HUDEP-2 (cell line): ENCODE results near the gene CYRIA.

ENCODE experiments used
- DNase-seq, 76 experiments: peaks; one replicate each; lab custom pipeline; 2025; ENCODE audit not compliant: unreplicated experiment in 76 of 76; lab: John Stamatoyannopoulos, UW

The CYRIA gene

DNA sequence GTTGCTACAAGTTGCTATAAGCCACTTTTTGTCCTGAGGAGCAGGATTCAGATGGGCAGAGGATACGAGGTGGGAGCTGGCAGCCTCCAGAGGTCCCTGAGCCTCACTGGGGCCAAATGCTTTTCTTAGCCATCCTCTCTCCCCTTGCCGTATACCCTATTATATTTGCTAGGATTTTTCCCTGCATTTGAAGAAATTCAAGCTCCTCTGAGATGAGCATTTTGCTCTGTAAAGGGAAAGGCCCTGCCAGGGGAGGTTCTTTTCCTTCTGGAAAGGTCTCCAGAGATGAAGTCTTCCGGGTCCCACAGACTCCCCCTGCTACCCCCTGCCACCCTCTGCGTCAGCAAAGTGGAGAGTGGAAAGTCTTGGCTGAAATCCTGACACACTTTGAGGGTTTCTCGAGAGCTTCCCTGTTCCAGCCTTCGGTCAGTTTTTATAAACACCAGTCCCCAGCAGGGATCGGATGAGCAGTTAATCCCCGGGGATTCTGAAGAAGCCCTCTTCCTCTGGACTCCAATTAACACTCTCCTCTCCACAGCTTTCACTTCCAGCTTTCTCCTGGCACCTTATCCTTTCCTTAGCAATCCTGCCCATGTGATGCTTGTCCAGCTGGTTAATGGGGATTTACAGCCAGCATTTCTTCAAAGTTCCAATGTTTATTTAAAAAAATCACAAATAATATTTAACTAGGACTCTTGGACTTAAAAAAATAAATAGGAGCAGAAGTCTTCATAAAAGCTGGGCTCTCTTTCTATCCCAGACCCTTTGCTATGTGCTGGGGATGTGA lies 13.1 kb downstream of the CYRIA start:
- DNase-seq, result no peak

DNA sequence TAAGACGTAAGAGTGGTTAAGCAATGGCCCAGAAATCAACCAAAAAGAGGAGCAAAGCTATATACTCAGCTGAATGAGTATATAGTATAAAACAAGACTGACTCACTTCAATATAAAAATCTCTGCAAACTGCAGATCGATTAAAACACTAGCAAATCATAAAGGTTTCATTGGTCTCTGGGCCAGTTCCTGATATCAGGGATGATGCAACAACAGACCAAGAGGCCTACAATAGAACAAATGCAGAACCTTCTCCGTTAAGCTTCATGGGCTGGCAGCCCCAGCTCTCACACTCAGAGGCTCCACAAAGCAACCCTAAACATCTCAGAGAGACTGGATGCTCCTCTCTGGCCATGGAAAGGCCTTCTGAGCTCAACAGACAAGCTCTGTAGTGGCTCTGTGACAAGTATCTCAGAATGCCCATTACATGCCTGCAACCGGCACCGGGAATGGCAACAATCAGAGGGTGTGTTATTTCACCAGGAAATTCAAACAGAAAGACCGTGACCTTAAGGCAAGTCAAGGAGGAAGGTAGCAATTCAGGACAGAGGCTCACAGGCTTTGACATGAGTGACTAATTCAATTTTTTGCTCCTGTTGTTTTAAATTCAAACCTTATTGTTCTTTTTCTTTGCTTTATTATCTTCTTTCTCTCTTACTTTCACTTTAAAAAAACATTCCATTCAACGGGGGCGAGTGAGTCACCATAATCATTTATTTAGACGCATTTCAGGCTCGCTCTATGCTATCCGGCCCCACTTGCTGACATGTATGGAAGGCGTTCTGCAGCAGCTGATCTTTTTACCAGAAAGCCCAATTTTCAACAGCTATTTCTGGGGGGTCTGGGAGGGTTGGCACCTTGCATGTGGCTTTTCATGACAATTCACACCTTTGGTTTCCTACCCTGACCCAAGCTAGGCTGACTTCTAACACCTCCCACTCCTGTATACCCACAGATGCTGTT lies 15.1 kb downstream of the CYRIA start:
- DNase-seq, result no peak

DNA sequence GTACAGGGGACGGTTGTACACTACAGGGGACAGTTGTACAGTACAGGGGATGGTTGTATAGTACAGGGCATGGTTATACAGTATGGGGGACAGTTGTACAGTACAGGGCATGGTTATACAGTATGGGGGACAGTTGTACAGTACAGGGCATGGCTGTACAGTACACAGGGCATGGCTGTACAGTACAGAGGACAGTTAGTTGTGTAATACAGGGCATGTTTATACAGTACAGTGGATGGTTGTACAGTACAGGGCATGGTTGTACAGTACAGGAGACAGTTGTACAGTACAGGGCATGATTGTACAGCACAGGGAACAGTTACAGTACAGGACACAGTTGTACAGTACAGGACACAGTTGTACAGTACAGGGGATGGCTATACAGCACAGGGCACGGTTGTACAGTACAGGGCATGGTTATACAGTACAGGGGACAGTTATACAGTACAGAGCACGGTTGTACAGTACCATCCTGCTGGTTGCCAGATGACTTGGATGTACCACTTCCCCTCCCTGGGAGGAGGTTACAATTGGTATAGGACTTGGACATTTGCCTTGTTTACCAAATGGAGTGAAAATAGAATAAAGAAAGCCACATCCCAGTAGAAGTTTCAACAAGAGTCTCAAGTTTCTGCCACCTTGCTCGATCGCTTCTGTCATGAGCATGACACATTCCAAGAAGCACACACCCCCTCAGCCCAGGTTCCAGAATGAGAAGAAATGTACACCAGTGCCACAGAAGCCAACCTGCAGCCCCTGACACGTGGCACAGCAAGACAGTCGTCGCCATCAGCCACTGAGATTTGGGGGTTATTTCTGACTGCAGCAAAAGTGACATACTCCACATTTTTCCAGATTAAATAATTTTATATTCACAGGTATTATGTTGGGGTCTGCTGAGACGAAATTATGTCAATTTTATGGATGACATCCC lies 16.0 kb downstream of the CYRIA start:
- DNase-seq, result no peak

DNA sequence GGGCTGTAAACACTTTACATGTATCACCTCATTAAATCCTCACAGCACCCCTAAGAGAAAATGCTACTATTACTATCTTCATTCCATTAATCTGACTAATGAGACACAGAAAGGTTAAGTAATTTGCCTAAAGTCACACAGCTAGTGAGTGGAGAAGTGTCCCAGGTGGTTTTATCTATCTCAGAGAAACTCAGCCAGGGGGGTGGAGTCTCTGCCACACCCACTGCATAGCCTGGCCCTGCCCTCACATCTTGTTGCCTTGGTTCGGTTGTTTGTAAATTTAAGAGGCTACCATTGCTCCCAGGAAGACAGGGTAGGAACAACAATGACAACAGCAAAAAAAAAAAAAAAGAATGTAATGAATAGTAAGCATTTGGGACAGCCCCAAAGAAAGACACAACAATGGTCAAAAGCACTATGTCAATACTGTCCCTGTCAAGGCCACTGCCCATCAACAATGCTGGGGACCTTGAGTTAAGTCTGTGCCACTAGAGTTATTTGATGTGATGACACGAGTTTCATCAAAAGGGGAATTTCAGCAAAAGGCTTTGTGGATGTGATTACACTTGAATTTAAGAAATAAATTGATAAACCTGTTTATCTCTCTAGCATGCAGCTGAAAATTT lies 17.5 kb downstream of the CYRIA start:
- peak in 41 of 76 experiments; percentile 7 to 63 (median 26) for DNase-seq

DNA sequence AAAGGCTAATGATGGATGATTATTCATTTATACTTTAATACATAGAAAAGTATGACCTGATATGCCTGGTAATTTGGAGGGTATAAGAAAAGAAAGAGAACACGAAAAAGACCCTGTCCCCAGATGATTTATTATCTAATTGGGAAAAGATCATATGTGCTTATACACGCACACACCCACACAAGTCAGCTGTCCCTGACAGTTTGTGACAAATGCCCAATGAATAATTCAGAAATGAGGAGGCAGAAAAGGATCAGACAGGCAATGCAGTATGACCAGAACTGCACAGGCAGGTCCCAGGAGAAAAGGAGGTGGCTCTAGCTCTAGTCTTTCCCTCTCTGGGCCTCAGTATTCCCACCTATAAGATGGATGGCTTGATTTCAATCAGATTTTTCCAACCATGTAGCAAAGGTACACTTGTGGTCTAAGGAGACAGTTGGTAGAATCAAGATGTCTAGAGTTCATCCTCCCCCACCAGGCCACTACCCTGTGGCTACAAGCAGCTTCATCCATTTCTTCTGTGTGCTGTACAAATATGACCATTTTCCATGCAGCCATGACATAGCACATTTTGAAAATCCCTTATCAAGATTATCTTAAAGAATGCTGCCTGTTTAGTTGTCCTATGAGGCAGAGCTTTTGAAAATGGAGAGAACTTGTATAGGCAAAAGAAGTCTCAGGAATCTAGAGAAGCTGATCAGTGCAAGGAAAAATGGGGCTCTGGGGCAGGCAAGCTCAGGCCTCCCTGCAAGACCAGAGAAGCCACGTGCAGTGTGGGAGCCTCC lies 19.7 kb downstream of the CYRIA start:
- DNase-seq, result peak in 12 of 76 experiments; percentile 5 to 43 (median 25)

DNA sequence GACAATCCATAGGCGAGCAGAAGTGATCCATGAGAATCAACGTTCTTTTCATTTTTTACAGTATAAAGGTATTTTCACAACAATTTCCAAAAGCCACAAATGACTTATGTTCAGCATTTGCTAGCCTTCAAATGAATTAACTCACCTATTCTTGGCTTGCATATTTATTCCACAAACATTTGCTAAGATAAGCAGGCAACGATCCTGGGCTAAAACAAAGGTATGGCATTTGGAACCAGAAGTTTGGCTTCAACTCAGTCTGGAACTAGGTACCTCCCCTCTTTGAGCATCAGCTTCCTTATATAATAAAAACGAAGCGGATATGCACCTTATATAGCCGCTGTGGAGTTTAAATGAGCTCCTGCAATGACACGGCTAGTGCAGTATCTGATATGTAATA lies 20.5 kb downstream of the CYRIA start:
- DNase-seq, result no peak

DNA sequence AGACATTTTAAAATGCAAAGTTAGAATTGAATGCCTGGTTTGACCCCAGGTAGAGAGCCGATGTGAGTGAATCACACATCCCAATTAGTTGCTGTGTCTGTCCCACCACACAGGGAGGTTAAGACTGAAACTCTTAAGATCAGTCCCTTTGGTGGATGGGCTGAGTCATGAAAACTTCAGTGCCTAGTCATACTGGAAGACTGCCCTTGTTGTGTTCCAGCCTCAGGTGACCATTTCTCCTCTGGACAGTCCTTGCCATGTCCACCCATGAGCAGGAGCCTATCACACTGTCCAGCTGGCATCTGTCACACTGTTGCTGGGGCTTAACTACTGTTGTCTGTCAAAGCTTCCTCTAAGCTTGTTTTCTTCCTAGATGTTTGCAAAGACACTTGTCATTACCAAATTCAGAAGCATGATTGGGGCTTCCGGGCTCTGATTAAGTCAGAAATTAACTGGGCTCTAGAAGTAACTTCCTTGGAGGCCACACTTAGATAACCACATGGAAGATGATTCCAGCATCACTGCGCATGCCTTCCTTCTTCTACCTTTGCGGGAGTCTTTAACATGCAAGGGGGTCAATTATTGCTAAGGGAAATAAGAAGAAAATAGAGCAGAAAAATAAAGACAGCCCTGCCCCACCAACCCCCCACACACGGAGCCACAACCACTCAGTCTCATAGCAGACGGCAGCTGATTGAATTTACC lies 21.3 kb downstream of the CYRIA start:
- no peak for DNase-seq

DNA sequence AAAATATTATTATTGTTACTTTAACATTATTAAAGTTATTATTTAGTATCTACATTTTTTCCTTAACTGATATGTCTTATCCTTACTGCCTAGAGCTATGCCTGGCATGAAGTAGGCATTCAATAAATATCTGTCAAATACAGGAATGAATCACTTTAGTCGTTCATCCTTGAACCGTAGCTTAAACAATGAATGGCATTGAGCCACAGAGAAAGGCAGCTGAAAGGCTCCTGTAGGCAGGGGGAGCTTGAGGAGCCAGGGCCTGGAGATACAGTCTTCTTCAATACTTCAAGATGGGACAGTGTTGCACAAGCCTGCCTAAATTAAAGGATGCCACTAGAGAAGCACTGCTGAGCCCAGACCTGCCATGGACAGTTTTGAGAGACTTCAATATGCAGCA lies 22.5 kb downstream of the CYRIA start:
- DNase-seq, result no peak

DNA sequence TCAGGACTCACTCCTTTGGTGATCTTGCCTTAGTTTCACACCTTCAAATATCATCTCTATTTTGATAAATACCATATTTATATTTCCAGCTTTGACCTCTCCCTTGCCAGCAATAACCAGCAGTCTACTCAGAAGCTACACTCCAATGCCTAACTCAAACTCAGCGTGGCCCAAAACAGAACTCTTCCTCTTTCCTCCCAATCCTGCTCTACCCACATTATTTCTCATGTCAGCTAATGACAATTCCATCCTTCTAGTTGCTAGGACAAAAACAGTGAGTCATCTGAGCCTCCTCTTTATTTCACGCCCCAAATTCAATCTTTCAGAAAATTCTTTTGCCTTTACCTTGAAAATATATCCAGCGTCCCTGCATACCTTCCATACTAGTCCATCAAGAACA lies 23.5 kb downstream of the CYRIA start:
- no peak for DNase-seq

DNA sequence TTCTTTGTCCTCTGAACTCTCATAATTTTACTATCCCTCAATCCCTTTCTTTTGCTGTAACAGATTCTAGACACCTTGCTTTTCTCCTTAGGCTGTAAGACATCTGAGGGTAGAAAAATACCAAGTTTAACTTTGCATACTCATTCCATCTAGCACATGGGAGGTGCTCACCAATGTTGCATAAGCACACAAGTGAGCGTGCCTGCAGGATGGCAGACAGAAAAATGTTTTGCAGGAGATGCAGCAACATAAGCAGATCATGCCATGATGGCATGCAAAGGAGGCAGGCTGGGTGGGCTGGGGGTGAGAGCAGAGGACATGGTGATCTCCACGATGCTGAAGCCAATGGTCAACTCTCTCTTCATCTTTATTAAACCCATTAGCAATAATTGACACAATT lies 24.1 kb downstream of the CYRIA start:
- DNase-seq, result no peak

DNA sequence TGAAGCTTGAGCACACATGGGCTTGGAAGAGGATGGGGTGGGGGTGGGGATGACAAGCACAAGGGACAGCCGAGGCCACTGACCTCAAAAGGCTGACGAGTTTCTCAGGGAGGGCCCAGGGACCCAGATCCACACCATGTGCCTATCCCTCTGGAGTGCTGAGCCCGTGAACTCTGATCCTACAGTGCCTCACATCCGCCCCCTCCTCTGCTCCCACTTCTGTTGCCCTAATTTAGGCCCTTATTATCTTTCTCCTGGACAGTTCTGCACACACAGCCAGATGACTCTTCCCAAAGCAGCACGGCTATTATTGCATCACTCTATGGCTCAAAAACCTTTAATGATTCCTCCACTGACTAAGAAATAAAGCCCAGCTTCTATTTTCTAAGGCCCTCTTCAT lies 24.8 kb downstream of the CYRIA start:
- no peak for DNase-seq

DNA sequence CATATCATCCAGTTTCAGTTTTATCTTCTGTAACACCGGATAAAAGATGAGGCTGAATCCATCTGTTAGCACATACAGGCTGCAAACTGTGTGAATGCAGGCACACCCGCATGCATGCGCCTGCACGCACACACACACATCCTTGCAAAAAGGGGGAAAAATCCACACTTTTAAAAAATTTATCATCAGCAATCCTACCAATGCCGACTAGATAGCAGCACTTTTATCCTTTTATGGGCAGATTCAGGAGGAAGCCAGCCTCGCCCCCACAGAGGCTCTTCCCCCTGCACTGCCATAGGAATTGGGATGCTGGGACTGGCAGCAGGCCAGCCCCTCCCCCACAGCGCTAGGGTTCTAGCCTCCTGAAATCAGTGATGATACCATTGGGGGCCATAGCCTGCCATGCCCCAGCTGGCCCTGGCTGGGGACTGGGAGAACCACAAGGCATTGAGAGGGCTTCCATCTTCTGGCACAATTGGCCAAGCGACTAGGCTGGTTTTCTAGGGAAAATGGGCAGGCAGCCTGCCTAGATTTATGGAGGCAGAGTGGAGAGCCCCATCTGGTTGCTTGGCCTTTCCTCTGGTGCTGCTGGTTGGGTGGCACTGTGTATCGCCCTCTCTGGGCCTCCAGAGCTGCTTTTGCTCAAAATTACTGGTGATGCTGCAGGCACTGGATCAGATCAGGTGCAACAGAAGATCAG lies 25.5 kb downstream of the CYRIA start:
- DNase-seq, result no peak

DNA sequence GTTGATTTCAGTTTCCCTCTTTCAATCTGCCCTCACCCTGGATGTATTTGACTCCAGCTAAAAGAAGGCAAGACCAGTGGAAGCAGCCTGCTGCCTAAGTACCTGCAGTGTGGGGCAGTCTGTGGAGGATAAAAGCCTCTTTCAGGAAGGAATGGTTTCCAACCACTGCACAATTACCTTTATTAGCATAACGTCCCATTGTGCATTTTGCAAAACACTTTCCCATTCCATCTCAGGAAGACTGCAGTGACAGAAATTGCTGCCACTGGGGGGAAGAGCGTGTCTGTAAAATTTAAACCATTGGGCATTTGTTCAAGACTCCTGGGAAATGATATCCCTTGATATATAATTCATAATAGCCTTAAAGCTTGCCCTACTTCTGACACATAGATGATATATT lies 26.2 kb downstream of the CYRIA start:
- no peak for DNase-seq

DNA sequence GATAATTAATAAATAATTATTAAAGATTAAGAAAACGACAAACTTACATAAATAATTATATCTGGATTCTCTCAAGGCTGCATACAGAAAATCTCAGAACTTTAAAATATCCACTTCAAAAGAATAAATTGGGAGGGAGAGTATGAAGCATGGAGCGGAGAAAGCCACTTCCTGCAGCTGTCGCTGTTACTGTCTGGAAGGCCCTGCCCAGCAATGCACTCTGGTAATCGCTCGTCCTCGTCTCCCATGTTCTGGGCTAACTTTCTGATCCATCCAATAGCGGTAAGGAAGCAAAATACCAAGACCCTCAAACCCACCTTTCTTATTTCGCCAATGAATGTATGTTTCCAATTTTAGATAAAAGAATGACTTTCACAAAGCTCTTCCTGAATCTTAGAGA lies 26.7 kb downstream of the CYRIA start:
- DNase-seq, result no peak

DNA sequence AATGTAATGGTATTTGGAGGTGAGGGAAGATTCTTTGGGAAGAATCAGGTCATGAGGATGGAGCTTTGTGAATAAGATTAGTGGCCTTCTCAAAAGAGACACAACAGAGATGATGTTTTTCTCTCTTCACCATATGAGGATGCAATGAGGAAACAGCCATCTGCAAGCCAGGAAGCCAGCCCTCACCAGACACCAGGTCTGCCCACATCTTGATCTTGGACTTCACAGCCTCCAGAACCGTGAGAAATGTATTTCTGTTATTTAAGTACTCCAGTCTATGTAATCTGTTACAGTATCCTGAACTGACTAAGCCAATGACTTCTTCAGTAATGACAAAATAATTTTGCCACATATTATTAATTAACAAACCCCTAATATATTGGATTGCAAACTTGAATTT lies 28.3 kb downstream of the CYRIA start:
- no peak for DNase-seq

DNA sequence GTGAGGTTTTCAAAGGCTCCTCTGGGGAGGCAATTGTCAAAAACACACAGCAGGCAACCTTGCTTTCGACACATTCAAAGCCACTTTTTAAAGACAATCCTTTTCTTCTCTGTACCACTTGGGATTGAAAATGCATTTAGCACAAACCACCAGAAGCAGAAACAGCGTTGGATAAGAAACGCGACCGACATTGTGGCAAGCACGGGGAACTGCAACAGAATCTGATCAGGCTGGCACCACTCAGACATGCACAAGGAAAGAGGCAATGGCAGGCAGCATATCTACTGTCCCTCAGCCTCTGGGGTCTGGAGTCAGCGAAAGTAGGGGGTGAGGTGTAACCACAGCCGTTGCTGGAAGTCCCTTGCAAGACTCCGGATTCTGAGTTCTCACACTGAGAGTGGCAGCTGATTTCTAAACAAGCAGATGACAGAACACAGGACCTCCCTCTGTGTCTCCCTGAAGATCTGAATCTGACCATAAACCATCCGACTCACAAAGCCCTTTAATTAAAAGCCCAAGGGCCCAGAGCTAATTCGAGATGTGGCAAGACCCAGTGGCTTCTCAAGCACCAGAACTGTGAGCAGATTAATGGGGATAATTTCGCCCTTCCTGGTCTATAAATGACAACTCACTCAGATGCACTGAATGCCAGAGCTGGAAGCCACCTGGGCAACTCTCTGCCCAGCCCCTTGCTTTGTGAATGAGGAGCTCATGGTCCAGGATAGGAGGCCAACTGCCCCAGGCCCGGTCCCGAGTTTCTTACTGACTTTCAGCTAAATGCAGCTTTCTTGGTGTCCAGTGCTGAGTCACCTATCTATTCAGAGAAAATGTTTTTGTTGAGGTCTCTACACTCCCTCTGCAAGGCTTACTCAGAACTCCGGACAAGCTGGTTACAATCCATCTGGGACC lies 29.6 kb downstream of the CYRIA start:
- DNase-seq, result peak in 14 of 76 experiments; percentile 8 to 48 (median 24)
